Adrenal gland (tissue), 12 donors: ENCODE data around the gene SLC9A9. TPM values are rescaled to one million over a fixed set of nuclear protein-coding genes. Genes with fewer than 3 reads are reported as not detected.
A peak's percentile ranks its signal among the peaks of the same experiment; 100 is the strongest.

Experiments used
- DNase-seq, 7 donors: peaks; one replicate each; pipeline ENCODE4 v3.0.0-alpha.2; 2019 to 2020
- H3K27ac ChIP-seq, 5 donors: fragments of 200-600 bp; sonication (generic) in 4 of 5; 1 replicate in 3 of 5; 2 replicates in 2 of 5; pipeline versions ENCODE4 v1.5.1 to v1.8.0; 2016 to 2020; ENCODE audit warnings: mild to moderate bottlenecking in 1 of 5
- H3K27me3 ChIP-seq: fragments of 200-600 bp; 2 replicates; pipeline ENCODE4 v1.8.0; 2021
- H3K36me3 ChIP-seq, 2 donors: fragments of 200-600 bp; replicated peaks in 1 of 2; 1 replicate in 1 of 2; 2 replicates in 1 of 2; pipeline versions ENCODE4 v1.5.1 to v1.8.0; 2018 to 2022
- H3K4me1 ChIP-seq, 2 donors: fragments of 200-600 bp; replicated peaks in 1 of 2; 1 replicate in 1 of 2; 2 replicates in 1 of 2; pipeline versions ENCODE4 v1.5.1 to v1.8.0; 2018 to 2021
- H3K4me3 ChIP-seq, 4 donors: fragments of 200-600 bp; sonication (generic) in 3 of 4; one replicate each; pipeline ENCODE4 v1.5.1; 2016 to 2018
- H3K9me3 ChIP-seq, 3 donors: fragments of 200-600 bp; sonication (generic) in 1 of 3; replicated peaks in 1 of 3; 1 replicate in 2 of 3; 2 replicates in 1 of 3; pipeline versions ENCODE4 v1.5.1 to v1.8.0; 2016 to 2021
- CTCF ChIP-seq, 6 experiments: fragments of 450-650 bp in 4 of 6; fragments of 200-600 bp in 2 of 6; sonication (generic) in 1 of 6; IDR thresholded peaks; 1 replicate in 5 of 6; 2 replicates in 1 of 6; pipeline versions ENCODE4 v1.5.1 to v1.8.0; 2016 to 2021; ENCODE audit warnings: antibody characterized with exemption in 6 of 6, mild to moderate bottlenecking in 2 of 6, moderate library complexity in 1 of 6
- POLR2A ChIP-seq, 2 donors: fragments of 450-650 bp; IDR thresholded peaks; one replicate each; pipeline ENCODE4 v1.6.1; 2017; ENCODE audit warnings: antibody characterized with exemption in 2 of 2, mild to moderate bottlenecking in 2 of 2, moderate library complexity in 1 of 2
- WGBS, 4 donors: extraction: QIAGEN DNeasy Blood & Tissue Kit in 2 of 4; methylation state at CpG; one replicate each; pipeline versions ENCODE4 v1.1.5 to v1.1.7; 2013 to 2017; 5-methylcytosine and 5-hydroxymethylcytosine counted together
- intact Hi-C, 2 donors: fragments of 100-400 bp; cut with DNase I; formaldehyde crosslinking; loops; one replicate each; pipeline versions ENCODE4 v1.14.1 to v1.15.0; 2022 to 2023
- polyA plus RNA-seq, 3 donors: library from polyadenylated mRNA; stranded (reverse); fragments of 200-250 nt in 2 of 3; fragments of 350-450 nt in 1 of 3; fragmentation: Illumina TruSeq in 1 of 3; extraction: RNeasy Lipid Tissue Mini Kit (QIAGEN cat#74804) in 1 of 3; gene quantifications; one replicate each; pipeline ENCODE4 v1.2.3, GENCODE V29; 2013 to 2014
- total RNA-seq, 9 donors: library from RNA; depleted of rRNA in 4 of 9; stranded (reverse); fragments of >200 nt in 4 of 9; fragments of 120-200 nt in 1 of 9; fragmentation: NEBNext Ultra II Directional in 1 of 9; extraction: Animal tissue kit (Norgen Biotek cat#: 25700) in 1 of 9; gene quantifications; one replicate each; pipeline versions ENCODE4 v1.1.0 to v1.2.4, GENCODE V29; 2013 to 2023
- donor health status: healthy with polysubstance abuse.
- donor health status: Bipolar disorder and iron deficiency.
- donor health status: DM: yes; HTN: yes; CAD: no.
- donor health status: DM: no; HTN: no; CAD: no.
- donor health status: DM: no; HTN: no; CAD: no.
- donor health status: DM: yes; HTN: yes; CAD: no.

Gene SLC9A9
- total and polyA plus RNA-seq, 12 donors = 4.2 to 23.7 (median 13.5) TPM

DNA sequence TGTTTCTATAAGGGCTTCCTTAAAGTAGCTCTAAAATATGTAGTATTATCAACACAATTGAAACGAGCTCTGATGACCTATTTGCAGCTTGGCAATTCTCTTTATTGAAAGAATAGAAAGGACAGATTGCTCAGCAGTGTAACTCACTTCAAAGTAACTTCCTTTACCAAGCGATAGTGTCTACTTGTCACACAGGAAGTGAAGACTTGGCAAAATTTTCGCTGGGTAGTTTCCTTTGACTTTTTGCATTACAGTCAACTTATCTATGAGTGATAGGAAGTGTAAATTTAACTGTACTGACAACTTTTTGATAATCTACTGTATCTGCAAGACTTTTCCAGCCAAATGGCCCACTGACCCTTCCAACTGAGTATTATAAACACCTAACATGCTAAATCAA is 22.8 kb downstream of the SLC9A9 start:
- 39 to 61% (median 53%) methylated on average over 3 of the region's 3 CpGs for WGBS, 4 donors

DNA sequence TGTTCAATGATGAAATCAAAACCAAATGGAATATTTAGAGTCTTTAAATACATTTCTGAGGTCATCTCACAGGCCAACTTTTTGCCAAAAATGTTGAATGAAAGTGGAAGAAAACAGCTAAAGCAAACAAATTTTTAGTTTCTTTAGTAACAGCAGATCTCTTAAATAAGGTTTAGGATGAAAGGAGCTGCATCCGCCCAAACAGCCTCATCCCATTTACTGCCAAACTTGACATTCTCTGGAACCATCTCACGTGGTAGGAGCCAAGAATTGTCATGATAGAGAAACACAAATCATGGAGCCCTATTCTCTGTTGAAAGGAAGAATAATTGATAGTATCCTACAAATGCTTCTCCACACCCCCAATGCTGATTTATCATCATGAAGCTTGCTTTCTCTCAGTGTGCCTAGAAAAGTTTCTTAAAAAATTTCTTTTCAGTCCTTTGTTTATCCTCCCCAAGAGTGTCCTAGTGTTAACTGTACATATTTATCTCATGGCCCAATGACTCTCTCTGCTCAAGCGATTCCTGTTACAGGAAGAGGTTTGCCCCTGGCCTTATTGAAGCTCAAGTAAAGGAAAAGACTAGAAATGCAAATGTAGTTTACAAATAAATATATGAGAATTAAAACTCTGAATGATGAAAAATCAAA is 23.4 kb downstream of the SLC9A9 start:
- Histone ChIP-seq H3K4me1 (peaks cover 15 to 21% of the 10 kb centered on the region in 2 donors), H3K9me3 (no peaks in the 10 kb centered on the region), H3K27ac (no peak overlapping the region), H3K36me3 (no peaks in the 10 kb centered on the region), H3K27me3 (no peaks in the 10 kb centered on the region), H3K4me3 (no peak overlapping the region)
- intact Hi-C loops = no loop called here
- DNase-seq = no peak
- WGBS, 4 donors = 46 to 66% (median 57%) methylated on average over 3 of the region's 3 CpGs
- TF ChIP-seq POLR2A (IDR thresholded peaks at IDR 0.05) (no peak), CTCF (IDR thresholded peaks at IDR 0.05) (no peak)

More for the DNA sequence above, 22.8 kb downstream of the SLC9A9 start:
- Histone ChIP-seq H3K27ac (peak overlapping the region in 3 of 5 donors; percentile 15 to 47 (median 40)), H3K4me1 (peaks cover 15 to 27% of the 10 kb centered on the region in 2 donors), H3K27me3 (no peaks in the 10 kb centered on the region), H3K9me3 (no peaks in the 10 kb centered on the region), H3K4me3 (no peak overlapping the region), H3K36me3 (no peaks in the 10 kb centered on the region)
- intact Hi-C loops = no loop called here
- peak in 1 of 7 donors; percentile 22 for DNase-seq
- no peak for TF ChIP-seq POLR2A (IDR thresholded peaks at IDR 0.05)
- no peak for TF ChIP-seq CTCF (IDR thresholded peaks at IDR 0.05)

- WGBS, 4 donors = 62 to 79% (median 71%) methylated on average over 1 of the region's 1 CpG
- Histone ChIP-seq H3K4me3 (no peak overlapping the region), H3K27me3 (no peaks in the 10 kb centered on the region), H3K4me1 (peaks cover 15 to 24% of the 10 kb centered on the region in 2 donors), H3K36me3 (no peaks in the 10 kb centered on the region), H3K9me3 (no peaks in the 10 kb centered on the region), H3K27ac (peak overlapping the region in 2 of 5 donors; percentile 5 to 55)
- no peak for DNase-seq
- TF ChIP-seq CTCF (IDR thresholded peaks at IDR 0.05) (no peak), POLR2A (IDR thresholded peaks at IDR 0.05) (no peak)
- intact Hi-C loops = no loop called here
Measured at GRCh38 chr3:143822798-143823197, 25.5 kb downstream of the SLC9A9 start.

GRCh38 chr3:143822374-143822773 is 25.9 kb downstream of the SLC9A9 start:
- TF ChIP-seq CTCF (IDR thresholded peaks at IDR 0.05) = no peak
- no peak for TF ChIP-seq POLR2A (IDR thresholded peaks at IDR 0.05)
- H3K36me3 ChIP-seq = no peaks in the 10 kb centered on the region
- H3K4me1 ChIP-seq = peaks cover 15 to 24% of the 10 kb centered on the region in 2 donors
- peak in 1 of 7 donors; percentile 61 for DNase-seq
- peak overlapping the region in 2 of 5 donors; percentile 5 to 55 for H3K27ac ChIP-seq
- no peaks in the 10 kb centered on the region for H3K9me3 ChIP-seq
- no peak overlapping the region for H3K4me3 ChIP-seq
- H3K27me3 ChIP-seq = no peaks in the 10 kb centered on the region
- intact Hi-C loops = no loop called here
- WGBS, 4 donors = 57 to 65% (median 59%) methylated on average over 3 of the region's 3 CpGs
